SU-DHL-6 (cell line): ENCODE results near the gene MYOT.
"Not testable (repeated sequence)": the region's sequence is repeated elsewhere in the genome, so short reads cannot be mapped to it uniquely, and the experiment has no call there.

Source experiments
- H2AFZ ChIP-seq: fragments of 200-600 bp; sonication (generic); 2 replicates; pipeline ENCODE4 v1.6.1; 2014; ENCODE audit warnings: low read depth, mild to moderate bottlenecking, moderate library complexity, mixed read lengths, antibody characterized with exemption, low read length; ENCODE audit not compliant: severe bottlenecking
- H3F3A ChIP-seq: fragments of 200-600 bp; shearing (Covaris generic); 2 replicates; pipeline ENCODE4 v1.6.0; 2016; ENCODE audit warnings: antibody characterized with exemption, mild to moderate bottlenecking; ENCODE audit not compliant: insufficient read depth
- H3K27ac ChIP-seq: fragments of 200-600 bp; sonication (generic); 2 replicates; pipeline ENCODE4 v1.5.1; 2016; ENCODE audit warnings: low read depth, mild to moderate bottlenecking, low read length, moderate library complexity, mixed read lengths
- H3K27me3 ChIP-seq: fragments of 200-600 bp; sonication (generic), shearing (Covaris generic); 2 replicates; pipeline ENCODE4 v1.6.0; 2014; ENCODE audit warnings: mild to moderate bottlenecking, low read length
- H3K36me3 ChIP-seq: fragments of 200-600 bp; sonication (generic); 2 replicates; pipeline ENCODE4 v1.6.1; 2014; ENCODE audit warnings: mild to moderate bottlenecking, low read length, mixed read lengths
- H3K4me2 ChIP-seq: fragments of 300-600, 200-600 bp; shearing (Covaris generic), sonication (generic); 2 replicates; pipeline ENCODE4 v1.6.0; 2014; ENCODE audit warnings: low read length, low read depth, mild to moderate bottlenecking; ENCODE audit not compliant: poor library complexity, severe bottlenecking
- H3K4me3 ChIP-seq: fragments of 200-600 bp; sonication (generic); 2 replicates; pipeline ENCODE4 v1.5.1; 2014; ENCODE audit warnings: antibody characterized with exemption, low read length, mild to moderate bottlenecking, mixed read lengths; ENCODE audit not compliant: insufficient read depth, poor library complexity, severe bottlenecking
- H3K79me2 ChIP-seq: fragments of 200-600 bp; sonication (generic); 2 replicates; pipeline ENCODE4 v1.6.1; 2014; ENCODE audit warnings: mild to moderate bottlenecking, low read length, moderate library complexity; ENCODE audit not compliant: insufficient read depth
- H3K9ac ChIP-seq: fragments of 200-600 bp; sonication (generic); 2 replicates; pipeline ENCODE4 v1.7.0; 2014; ENCODE audit warnings: mild to moderate bottlenecking, low read length
- H3K9me2 ChIP-seq: fragments of 200-600 bp; sonication (generic); replicated peaks from 2 replicates; pipeline ENCODE4 v1.6.1; 2014; ENCODE audit warnings: low read length; ENCODE audit not compliant: insufficient read depth
- H3K9me3 ChIP-seq: fragments of 200-600 bp; sonication (generic); 2 replicates; pipeline ENCODE4 v1.6.1; 2014; ENCODE audit warnings: low read length, mixed read lengths; ENCODE audit not compliant: insufficient read depth
- H4K20me1 ChIP-seq: fragments of 200-600 bp; sonication (generic); 2 replicates; pipeline ENCODE4 v1.6.1; 2014; ENCODE audit warnings: low read depth, mild to moderate bottlenecking, antibody characterized with exemption, low read length, moderate library complexity, mixed read lengths
- CTCF ChIP-seq: fragments of 200-600 bp; sonication (generic); IDR thresholded peaks from one replicate; pipeline ENCODE4 v1.5.1; 2017; ENCODE audit warnings: antibody characterized with exemption, mild to moderate bottlenecking, low read length, moderate library complexity; ENCODE audit not compliant: insufficient read depth, poor library complexity, severe bottlenecking
- EZH2phosphoT487 ChIP-seq: fragments of 200-600 bp; sonication (generic), shearing (Covaris generic); conservative IDR thresholded peaks from 2 replicates; pipeline ENCODE4 v1.6.1; 2018; ENCODE audit warnings: mild to moderate bottlenecking, antibody characterized with exemption, low read length, moderate library complexity, mixed read lengths

The MYOT gene

GRCh38 chr5:137847687-137848086, 20.0 kb upstream of the MYOT start:
- H3K36me3 ChIP-seq, result no peaks in the 10 kb centered on the region
- no peaks in the 10 kb centered on the region for H3K9me2 ChIP-seq
- H3K27ac ChIP-seq, result no peak overlapping the region
- no peaks in the 10 kb centered on the region for H3F3A ChIP-seq
- H3K9me3 ChIP-seq, result no peaks in the 10 kb centered on the region
- H3K4me2 ChIP-seq, result no peak overlapping the region
- H3K4me3 ChIP-seq, result no peak overlapping the region
- no peaks in the 10 kb centered on the region for H4K20me1 ChIP-seq
- TF ChIP-seq EZH2phosphoT487 (no peak), CTCF (no peak)
- no peak overlapping the region for H2AFZ ChIP-seq
- no peak overlapping the region for H3K9ac ChIP-seq
- H3K79me2 ChIP-seq, result no peaks in the 10 kb centered on the region
- H3K27me3 ChIP-seq, result no peaks in the 10 kb centered on the region

GRCh38 chr5:137853165-137853564, 14.5 kb upstream of the MYOT start:
- H2AFZ ChIP-seq, H3K27me3 ChIP-seq, H4K20me1 ChIP-seq, H3K9me2 ChIP-seq, H3K4me2 ChIP-seq, H3K9ac ChIP-seq, H3F3A ChIP-seq, H3K79me2 ChIP-seq, H3K4me3 ChIP-seq, H3K9me3 ChIP-seq, H3K36me3 ChIP-seq, H3K27ac ChIP-seq: not testable (repeated sequence)

- Histone ChIP-seq H3K4me2 (no peak overlapping the region), H3K9me2 (no peaks in the 10 kb centered on the region), H3K27me3 (no peaks in the 10 kb centered on the region), H2AFZ (no peak overlapping the region), H3K79me2 (no peaks in the 10 kb centered on the region), H4K20me1 (no peaks in the 10 kb centered on the region; the same call in 1 of the 2 replicates), H3K9ac (no peak overlapping the region), H3K9me3 (no peaks in the 10 kb centered on the region), H3K36me3 (no peaks in the 10 kb centered on the region), H3F3A (no peaks in the 10 kb centered on the region), H3K4me3 (no peak overlapping the region), H3K27ac (no peak overlapping the region)
- TF ChIP-seq CTCF (no peak), EZH2phosphoT487 (no peak)
These were observed 11.5 kb upstream of the MYOT start for GRCh38 chr5:137856201-137856600.

- H3K9ac ChIP-seq, result no peak overlapping the region
- H4K20me1 ChIP-seq, result no peaks in the 10 kb centered on the region; the same call in 1 of the 2 replicates
- H3K4me3 ChIP-seq, result no peak overlapping the region
- no peak overlapping the region for H2AFZ ChIP-seq
- no peak overlapping the region for H3K27ac ChIP-seq
- H3K9me2 ChIP-seq, result no peaks in the 10 kb centered on the region
- no peaks in the 10 kb centered on the region for H3F3A ChIP-seq
- no peaks in the 10 kb centered on the region for H3K9me3 ChIP-seq
- no peaks in the 10 kb centered on the region for H3K36me3 ChIP-seq
- H3K79me2 ChIP-seq, result no peaks in the 10 kb centered on the region
- H3K27me3 ChIP-seq, result no peaks in the 10 kb centered on the region
- TF ChIP-seq EZH2phosphoT487 (no peak), CTCF (no peak)
- H3K4me2 ChIP-seq, result no peak overlapping the region
These were observed 10.5 kb upstream of the MYOT start for GRCh38 chr5:137856916-137857862.
